SH-SY5Y (cell line): Measurements from ENCODE around the gene DDC.

Experiments used
- GATA2 ChIP-seq: IDR thresholded peaks from 2 replicates; pipeline ENCODE4 v1.6.1; 2011; ENCODE audit warnings: mild to moderate bottlenecking, low read depth, low read length
- GATA3 ChIP-seq: IDR thresholded peaks from 2 replicates; pipeline ENCODE4 v1.6.1; 2011; ENCODE audit warnings: low read depth, mild to moderate bottlenecking, low read length, moderate library complexity

DNA sequence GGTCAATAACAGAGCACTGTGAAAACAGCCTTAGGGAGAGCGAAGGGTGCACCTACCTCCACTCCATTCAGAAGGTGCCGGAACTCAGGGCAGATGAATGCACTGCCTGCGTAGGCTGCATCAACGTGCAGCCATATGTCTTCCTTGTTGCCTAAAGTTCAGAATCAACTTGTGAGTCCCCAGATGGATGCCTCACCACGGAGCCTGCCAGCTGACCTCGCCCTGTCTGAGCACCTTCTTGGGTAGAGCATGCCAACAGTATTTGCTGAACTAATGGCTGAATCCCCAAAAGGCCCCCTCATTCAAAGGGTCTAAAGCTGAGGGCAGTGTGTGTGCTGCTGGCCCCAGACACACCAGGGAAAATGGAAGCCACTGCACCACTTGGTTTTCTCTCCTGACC lies 66.1 kb downstream of the DDC start:
- TF ChIP-seq GATA3: no peak
- TF ChIP-seq GATA2: no peak
